T1000 (cell line): Measurements from ENCODE around the gene ASRGL1.
"Not testable (repeated sequence)": the region's sequence is repeated elsewhere in the genome, so short reads cannot be mapped to it uniquely, and the experiment has no call there.

Experiments
- DNase-seq: peaks from one replicate; lab custom pipeline; 2025; ENCODE audit warnings: mixed read lengths; lab: John Stamatoyannopoulos, UW

Gene ASRGL1

GRCh38 chr11:62337303-62338181, at the start of gene ASRGL1:
Gene ASRGL1, plus strand, starts transcription at chr11:62337448. Its CDS starts 530 bp downstream, at chr11:62337978.
- DNase-seq: no peak

GRCh38 chr11:62295504-62295903, 41.7 kb upstream of the ASRGL1 start:
- DNase-seq: no peak

- no peak for DNase-seq
These were observed 38.3 kb upstream of the ASRGL1 start, which contains the start of gene SCGB1D4 for GRCh38 chr11:62298975-62299374. Gene SCGB1D4, minus strand, starts transcription at chr11:62299075. Its CDS starts 65 bp downstream, at chr11:62299010.

- DNase-seq: no peak
These were observed 31.0 kb upstream of the ASRGL1 start for GRCh38 chr11:62306227-62306626.

GRCh38 chr11:62307950-62308349, 29.3 kb upstream of the ASRGL1 start:
- no peak for DNase-seq

GRCh38 chr11:62309991-62310390, 27.3 kb upstream of the ASRGL1 start:
- DNase-seq: no peak

- DNase-seq: no peak
These were observed 21.8 kb upstream of the ASRGL1 start for GRCh38 chr11:62315431-62315830.

- no peak for DNase-seq
These were observed 14.7 kb upstream of the ASRGL1 start for GRCh38 chr11:62322524-62322923.

GRCh38 chr11:62324731-62325556, 12.3 kb upstream of the ASRGL1 start:
- DNase-seq: no peak

- DNase-seq: not testable (repeated sequence)
These were observed 11.5 kb upstream of the ASRGL1 start for GRCh38 chr11:62325781-62326180.

- DNase-seq: not testable (repeated sequence)
These were observed 10.5 kb upstream of the ASRGL1 start for GRCh38 chr11:62326719-62327118.

GRCh38 chr11:62327541-62327940, 9.7 kb upstream of the ASRGL1 start:
- not testable (repeated sequence) for DNase-seq

- DNase-seq: not testable (repeated sequence)
These were observed 6.0 kb upstream of the ASRGL1 start for GRCh38 chr11:62331264-62331663.

GRCh38 chr11:62333768-62334167, 3.5 kb upstream of the ASRGL1 start:
- DNase-seq: no peak

- DNase-seq: not testable (repeated sequence)
These were observed 322 bp upstream of the ASRGL1 start for GRCh38 chr11:62336949-62337302.

GRCh38 chr11:62338218-62338617, 970 bp downstream of the ASRGL1 start:
- DNase-seq: no peak

GRCh38 chr11:62340269-62340901, 3.1 kb downstream of the ASRGL1 start:
- no peak for DNase-seq

GRCh38 chr11:62341588-62341987, 4.3 kb downstream of the ASRGL1 start:
- no peak for DNase-seq

GRCh38 chr11:62343646-62344190, 6.5 kb downstream of the ASRGL1 start:
- not testable (repeated sequence) for DNase-seq

GRCh38 chr11:62344210-62344609, 7.0 kb downstream of the ASRGL1 start:
- no peak for DNase-seq

GRCh38 chr11:62345861-62346260, 8.6 kb downstream of the ASRGL1 start:
- no peak for DNase-seq
